ENCODE measurements around the gene CPE.

GRCh38 chr4:165404696-165405095 is 25.9 kb downstream of the CPE start:
- TF ChIP-seq EZH2 (IDR thresholded peaks at IDR 0.05; ENCODE audit: insufficient read depth, poor library complexity, severe bottlenecking): no peak
- no peak for TF ChIP-seq EZH2phosphoT487 (IDR thresholded peaks at IDR 0.05; ENCODE audit: insufficient read depth, low read depth)

Measured in GM23248 (cell line).